Fibroblast of lung (primary cell): ENCODE measurements around the gene CDCA7. TPM values are rescaled to one million over a fixed set of nuclear protein-coding genes. Genes with fewer than 3 reads are reported as not detected.

Source experiments
- DNase-seq, 2 donors: peaks; one replicate each; pipeline versions ENCODE4 v3.0.0 to v3.0.0-alpha.2; 2010; ENCODE audit warnings: low read depth in 2 of 2
- H2AFZ ChIP-seq: 2 replicates; pipeline ENCODE4 v1.5.1; 2012; ENCODE audit warnings: low read length, control low read depth, inconsistent platforms
- H3K27ac ChIP-seq: 2 replicates; pipeline ENCODE4 v1.5.1; 2011; ENCODE audit warnings: low read length, control low read depth; ENCODE audit not compliant: insufficient read depth
- H3K27me3 ChIP-seq: 2 replicates; pipeline ENCODE4 v1.5.1; 2011; ENCODE audit warnings: mild to moderate bottlenecking, low read length; ENCODE audit not compliant: control insufficient read depth, insufficient read depth
- H3K36me3 ChIP-seq: 2 replicates; pipeline ENCODE4 v1.5.1; 2011; ENCODE audit warnings: low read length; ENCODE audit not compliant: control insufficient read depth, insufficient read depth
- H3K4me1 ChIP-seq: 2 replicates; pipeline ENCODE4 v1.5.1; 2011; ENCODE audit warnings: low read length; ENCODE audit not compliant: control insufficient read depth, insufficient read depth; ENCODE audit errors: extremely low read depth
- H3K4me2 ChIP-seq: 2 replicates; pipeline ENCODE4 v1.5.1; 2011; ENCODE audit warnings: low read length, control low read depth; ENCODE audit not compliant: insufficient read depth; ENCODE audit errors: extremely low read depth
- H3K4me3 ChIP-seq, 4 experiments: fragments of 200-600 bp in 1 of 4; sonication (generic) in 1 of 4; replicated peaks in 1 of 4; 2 replicates each; pipeline ENCODE4 v1.5.1; 2011 to 2016; ENCODE audit warnings: low read length in 4 of 4, low read depth in 3 of 4, mild to moderate bottlenecking in 3 of 4, control low read depth in 2 of 4, inconsistent platforms in 1 of 4, mixed read lengths in 1 of 4; ENCODE audit not compliant: insufficient read depth in 1 of 4; ENCODE audit errors: control extremely low read depth in 1 of 4
- H3K79me2 ChIP-seq: 2 replicates; pipeline ENCODE4 v1.5.1; 2012; ENCODE audit warnings: mild to moderate bottlenecking, low read length, inconsistent platforms; ENCODE audit not compliant: control insufficient read depth, insufficient read depth
- H3K9ac ChIP-seq: 2 replicates; pipeline ENCODE4 v1.5.1; 2011; ENCODE audit warnings: mild to moderate bottlenecking, low read length, control low read depth; ENCODE audit not compliant: insufficient read depth
- H3K9me3 ChIP-seq: 2 replicates; pipeline ENCODE4 v1.5.1; 2012; ENCODE audit warnings: low read depth, low read length; ENCODE audit not compliant: control insufficient read depth, insufficient read depth
- H4K20me1 ChIP-seq: 2 replicates; pipeline ENCODE4 v1.5.1; 2011; ENCODE audit warnings: low read length; ENCODE audit not compliant: control insufficient read depth, insufficient read depth; ENCODE audit errors: extremely low read depth
- CTCF ChIP-seq, 2 donors: IDR thresholded peaks in 1 of 2; conservative IDR thresholded peaks in 1 of 2; 1 replicate in 1 of 2; 2 replicates in 1 of 2; pipeline ENCODE4 v1.5.1; 2011 to 2012; ENCODE audit warnings: low read length in 2 of 2, control low read depth in 1 of 2, inconsistent platforms in 1 of 2, low read depth in 1 of 2, mild to moderate bottlenecking in 1 of 2
- EZH2 ChIP-seq: IDR thresholded peaks from 2 replicates; pipeline ENCODE4 v1.5.1; 2012; ENCODE audit warnings: low read length, control low read depth, mild to moderate bottlenecking; ENCODE audit errors: missing control alignments
- polyA plus RNA-seq, 2 donors: library from polyadenylated mRNA; depleted of rRNA in 1 of 2; stranded (reverse) in 1 of 2; unstranded in 1 of 2; fragments of >200 nt; gene quantifications; 2 replicates each; pipeline ENCODE4 v1.2.1, GENCODE V29; 2011 to 2012; ENCODE audit warnings: missing spikeins in 1 of 2
- total RNA-seq: library from RNA; depleted of rRNA; stranded (reverse); fragments of >200 nt; gene quantifications from 2 replicates; pipeline ENCODE4 v1.2.1, GENCODE V29; 2014

The CDCA7 gene
- total and polyA plus RNA-seq, 2 donors (not counting 1 experiment from before 2014, with no cell fraction given) = 1.3 to 10.3 TPM

GRCh38 chr2:173386021-173386737 is 31.5 kb downstream of the CDCA7 start:
- Histone ChIP-seq H3K4me3 (no peak overlapping the region), H3K4me1 (no peaks in the 10 kb centered on the region), H3K27me3 (no peaks in the 10 kb centered on the region), H3K9ac (no peak overlapping the region), H3K4me2 (no peak overlapping the region), H2AFZ (no peak overlapping the region), H3K27ac (no peak overlapping the region), H3K79me2 (no peaks in the 10 kb centered on the region), H3K9me3 (no peaks in the 10 kb centered on the region), H3K36me3 (no peaks in the 10 kb centered on the region), H4K20me1 (no peaks in the 10 kb centered on the region)
- no peak for DNase-seq
- TF ChIP-seq EZH2 = no peak
- no peak for TF ChIP-seq CTCF (conservative IDR thresholded peaks at IDR 0.05 in 1 of 2, IDR thresholded peaks at IDR 0.05 in 1 of 2; ENCODE audit: low read depth in 1 of 2, low read length in 2 of 2)

- H3K4me1 ChIP-seq = no peaks in the 10 kb centered on the region
- H3K4me3 ChIP-seq = no peak overlapping the region
- no peak for TF ChIP-seq CTCF (conservative IDR thresholded peaks at IDR 0.05 in 1 of 2, IDR thresholded peaks at IDR 0.05 in 1 of 2; ENCODE audit: low read depth in 1 of 2, low read length in 2 of 2)
- no peak for TF ChIP-seq EZH2
- H3K9ac ChIP-seq = no peak overlapping the region
- H3K27ac ChIP-seq = no peak overlapping the region
- H3K4me2 ChIP-seq = no peak overlapping the region
- no peak overlapping the region for H2AFZ ChIP-seq
- H3K36me3 ChIP-seq = no peaks in the 10 kb centered on the region
- H3K9me3 ChIP-seq = no peaks in the 10 kb centered on the region
- no peaks in the 10 kb centered on the region for H3K79me2 ChIP-seq
- H3K27me3 ChIP-seq = no peaks in the 10 kb centered on the region
- H4K20me1 ChIP-seq = no peaks in the 10 kb centered on the region
- DNase-seq = no peak
Observed at GRCh38 chr2:173386738-173387065, 32.0 kb downstream of the CDCA7 start.

- TF ChIP-seq EZH2 (no peak), CTCF (conservative IDR thresholded peaks at IDR 0.05 in 1 of 2, IDR thresholded peaks at IDR 0.05 in 1 of 2; ENCODE audit: low read depth in 1 of 2, low read length in 2 of 2) (no peak)
Observed at GRCh38 chr2:173387079-173387478, 32.4 kb downstream of the CDCA7 start.

More at GRCh38 chr2:173387079-173387478, 32.4 kb downstream of the CDCA7 start:
- no peak for DNase-seq
- H3K27ac ChIP-seq = no peak overlapping the region
- no peak overlapping the region for H3K4me2 ChIP-seq
- H3K36me3 ChIP-seq = no peaks in the 10 kb centered on the region
- H3K4me1 ChIP-seq = no peaks in the 10 kb centered on the region
- H4K20me1 ChIP-seq = no peaks in the 10 kb centered on the region
- H2AFZ ChIP-seq = no peak overlapping the region
- H3K9me3 ChIP-seq = no peaks in the 10 kb centered on the region
- H3K4me3 ChIP-seq = no peak overlapping the region
- H3K79me2 ChIP-seq = no peaks in the 10 kb centered on the region
- no peaks in the 10 kb centered on the region for H3K27me3 ChIP-seq
- H3K9ac ChIP-seq = no peak overlapping the region
